D341Med (cell line): Measurements from ENCODE around the gene RTP5.
"Not testable (repeated sequence)": the region's sequence is repeated elsewhere in the genome, so short reads cannot be mapped to it uniquely, and the experiment has no call there.

Experiments used
- DNase-seq: peaks from one replicate; pipeline ENCODE4 v3.0.0; 2012; ENCODE audit warnings: low spot score

RTP5 gene

GRCh38 chr2:241869087-241869961 lies at the start of gene RTP5:
TSS of gene RTP5 (plus strand) at chr2:241869729. CDS start at chr2:241869757, 28 bp downstream.
- DNase-seq = no peak

- not testable (repeated sequence) for DNase-seq
Measured at GRCh38 chr2:241819947-241820624, 49.4 kb upstream of the RTP5 start.

DNA sequence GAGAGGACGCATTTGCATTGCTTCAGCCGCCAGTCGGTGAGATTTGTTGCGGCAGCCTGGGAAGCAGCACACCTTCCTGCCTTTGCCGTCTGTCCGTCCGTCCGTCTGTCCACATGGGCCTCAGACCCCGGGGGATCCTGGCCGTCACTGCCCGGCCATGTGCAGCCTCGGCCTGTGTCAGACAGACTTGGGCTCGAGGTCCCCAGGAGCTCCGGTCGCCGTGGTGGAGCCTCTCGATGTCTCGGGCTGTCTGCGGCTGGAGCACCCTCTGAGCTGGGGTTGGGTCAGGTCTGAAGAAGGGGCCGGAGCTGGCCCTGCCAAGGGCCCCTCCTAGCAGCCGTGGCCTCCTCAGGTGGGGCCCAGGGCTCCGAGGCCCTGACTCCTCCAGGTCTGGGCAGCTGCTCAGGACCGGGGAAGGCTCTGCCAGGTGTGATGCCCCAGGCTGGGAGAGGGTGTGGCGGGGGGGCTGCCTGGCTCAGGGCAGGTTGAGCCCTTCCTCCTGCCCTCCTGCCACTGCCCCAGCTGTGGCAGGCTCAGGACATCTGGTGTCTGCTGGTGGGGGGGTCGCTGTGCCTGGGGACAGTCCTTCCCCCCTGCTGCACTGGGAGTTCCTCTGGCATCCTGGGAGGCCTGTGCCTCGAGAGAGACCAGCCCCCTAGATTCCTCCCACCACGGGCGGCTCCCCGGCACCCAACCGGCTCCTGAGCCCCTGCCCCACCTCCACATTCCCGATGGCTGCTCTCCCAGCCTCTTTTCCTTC lies 48.7 kb upstream of the RTP5 start:
- DNase-seq = peak; percentile 17

GRCh38 chr2:241821460-241822263 lies 47.9 kb upstream of the RTP5 start:
- peak; percentile 20 for DNase-seq

- peak; percentile 25 for DNase-seq
Measured at GRCh38 chr2:241822264-241822623, 47.3 kb upstream of the RTP5 start.

- peak; percentile 59 for DNase-seq
Measured at GRCh38 chr2:241823531-241824437, 45.7 kb upstream of the RTP5 start.

GRCh38 chr2:241827394-241827793 lies 42.1 kb upstream of the RTP5 start:
- DNase-seq = no peak

- DNase-seq = no peak
Measured at GRCh38 chr2:241833101-241833663, 36.3 kb upstream of the RTP5 start.

- not testable (repeated sequence) for DNase-seq
Measured at GRCh38 chr2:241833756-241834526, 35.6 kb upstream of the RTP5 start.

- DNase-seq = no peak
Measured at GRCh38 chr2:241834527-241835210, 34.9 kb upstream of the RTP5 start.

DNA sequence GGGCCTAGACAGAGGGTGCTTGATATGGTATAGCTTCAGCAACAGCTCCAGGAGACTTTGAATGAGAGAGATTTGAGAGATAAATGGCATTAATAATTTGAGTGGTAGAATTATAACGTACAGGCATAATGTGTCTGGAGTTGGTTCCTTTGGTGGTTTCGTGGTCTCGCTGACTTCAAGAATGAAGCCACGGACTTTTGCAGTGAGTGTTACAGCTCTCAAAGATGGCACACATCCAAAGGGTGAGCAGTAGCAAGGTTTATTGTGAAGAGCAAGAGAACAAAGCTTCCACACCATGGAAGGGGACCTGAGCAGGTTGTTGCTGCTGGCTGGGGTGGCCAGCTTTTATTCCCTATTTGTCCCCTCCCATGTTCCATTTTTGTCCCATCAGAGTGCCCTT lies 33.9 kb upstream of the RTP5 start:
- DNase-seq = no peak

GRCh38 chr2:241836292-241836691 lies 33.2 kb upstream of the RTP5 start:
- DNase-seq = no peak

DNA sequence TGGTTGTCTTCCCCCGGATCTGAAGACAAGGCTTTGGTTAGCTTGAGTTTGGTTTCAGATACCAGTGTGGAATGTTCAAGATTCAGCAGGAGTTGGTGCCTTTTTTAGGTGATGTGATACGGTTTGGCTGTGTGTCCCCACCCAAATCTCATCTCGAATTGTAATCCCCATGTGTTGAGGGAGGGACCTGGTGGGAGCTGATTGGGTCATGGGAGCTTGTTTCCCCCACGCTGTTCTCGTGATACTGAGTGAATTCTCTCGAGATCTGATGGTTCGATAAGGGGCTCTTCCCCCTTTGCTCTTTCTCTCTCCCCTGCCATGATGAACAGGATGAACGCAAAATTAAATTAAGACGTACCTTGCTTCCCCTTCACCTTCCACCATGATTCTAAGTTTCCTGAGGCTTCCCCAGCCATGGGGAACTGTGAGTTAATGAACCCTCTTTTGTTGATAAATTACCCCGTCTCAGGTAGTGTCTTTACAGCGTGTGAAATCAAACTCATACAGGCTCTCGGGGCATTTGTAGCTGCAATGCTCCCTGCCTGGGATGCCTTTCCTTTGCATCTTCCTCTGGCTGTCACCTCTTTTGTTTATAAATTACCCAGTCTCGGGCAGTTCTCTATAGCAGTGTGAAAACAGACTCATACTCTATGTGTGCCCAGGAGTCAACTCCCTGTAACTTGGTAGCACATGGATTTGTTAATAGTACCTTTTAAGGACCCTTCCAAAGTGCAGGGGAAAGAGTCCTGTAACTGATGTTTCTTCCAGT lies 32.1 kb upstream of the RTP5 start:
- DNase-seq = no peak

DNA sequence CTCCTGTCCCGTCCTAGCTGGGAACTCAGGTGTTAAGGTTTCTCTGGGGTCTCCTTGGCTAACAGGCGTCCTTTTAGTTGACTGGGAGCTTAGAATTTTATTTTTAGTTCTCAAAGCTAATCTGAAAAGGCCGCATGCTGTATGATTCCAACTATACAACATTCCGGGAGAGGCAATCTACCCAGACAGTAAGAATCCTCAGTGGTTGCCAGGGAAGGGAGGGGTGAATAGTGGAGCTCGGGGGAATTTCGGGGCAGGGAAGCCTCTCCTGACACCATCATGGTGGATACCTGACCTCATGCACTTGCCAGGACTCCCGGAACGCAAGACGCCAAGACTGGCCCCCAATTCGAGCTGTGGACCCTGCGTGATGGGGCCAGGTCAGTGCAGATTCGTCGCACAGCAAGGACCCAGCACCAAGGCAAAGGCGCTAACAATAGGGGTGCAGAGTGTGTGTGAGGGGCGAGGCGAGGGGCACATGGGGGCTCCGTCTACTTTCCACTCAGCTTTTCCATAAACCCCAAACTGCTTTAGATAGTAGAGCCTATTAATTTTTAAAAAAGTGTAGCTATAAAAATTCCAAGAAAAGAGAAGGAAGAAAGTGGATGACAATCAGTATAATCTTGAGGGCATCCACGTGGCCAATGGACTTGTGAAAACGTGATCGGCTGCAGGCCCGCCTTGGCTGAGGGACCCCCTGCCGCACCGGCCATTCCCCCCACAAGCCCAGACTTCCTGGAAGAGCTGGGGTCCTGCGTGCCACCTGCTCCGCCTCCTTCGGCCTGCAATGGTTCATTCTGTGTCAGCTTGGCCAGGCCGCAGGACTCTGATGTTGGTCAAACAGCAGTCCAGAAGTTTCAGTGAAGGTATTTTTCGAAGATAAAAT lies 28.1 kb upstream of the RTP5 start:
- peak; percentile 14 for DNase-seq

DNA sequence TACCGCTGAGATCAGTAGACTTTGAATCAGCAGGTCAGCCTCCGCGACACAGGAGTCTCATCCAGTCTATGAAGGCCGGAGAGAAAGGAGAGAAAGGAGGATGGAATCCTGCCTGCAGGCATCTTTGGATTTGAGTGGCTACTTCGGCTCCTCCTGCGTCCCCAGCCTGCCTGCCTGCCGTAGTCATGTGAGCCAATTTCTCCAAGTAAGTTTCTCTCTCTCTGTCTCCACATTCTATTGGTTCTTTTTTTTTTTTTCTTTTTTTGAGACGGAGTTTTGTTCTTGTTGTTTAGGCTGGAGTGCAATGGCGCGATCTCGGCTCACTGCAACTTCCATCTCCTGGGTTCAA lies 27.5 kb upstream of the RTP5 start:
- DNase-seq = no peak

DNA sequence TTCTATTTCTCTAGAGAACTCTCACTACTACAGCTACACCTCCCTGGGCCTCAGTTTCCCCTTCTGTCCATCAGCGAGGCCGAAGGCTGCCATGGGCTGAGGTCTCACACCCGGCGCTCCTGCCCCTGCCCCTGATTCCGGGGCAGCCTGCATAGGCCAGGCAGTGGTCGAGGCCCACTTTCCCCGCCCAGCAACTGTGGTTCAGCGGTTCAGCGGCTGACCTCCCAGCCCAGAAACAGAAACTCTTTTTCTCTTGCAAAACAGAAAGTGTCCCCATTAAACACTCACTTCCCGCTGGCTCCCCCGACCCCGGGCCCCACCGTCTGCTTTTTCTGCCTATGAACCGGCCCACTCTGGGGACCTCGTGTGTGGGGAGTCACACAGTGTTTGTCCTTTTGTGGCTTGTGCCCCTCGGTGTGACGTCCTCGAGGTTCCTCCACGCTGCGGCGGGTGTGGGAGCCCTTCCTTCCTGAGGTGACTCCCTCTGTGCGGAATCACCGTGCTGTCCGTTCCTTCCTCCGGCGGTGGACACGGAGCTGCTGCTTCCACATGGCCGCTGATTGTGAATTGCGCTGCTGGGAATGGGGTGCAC lies 26.8 kb upstream of the RTP5 start:
- DNase-seq = peak; percentile 27
